HCT116 (cell line): ENCODE data around the gene SHISAL2B. TPM values are rescaled to one million over a fixed set of nuclear protein-coding genes. Genes with fewer than 3 reads are reported as not detected.

Experiments
- ATAC-seq: fragments of 200-7000 bp; cut with Tn5 transposase; 2 replicates; pipeline ENCODE4 v1.9.1; 2020; ENCODE audit warnings: mild to moderate bottlenecking, moderate library complexity
- BruUV-seq: library from RNA; stranded (reverse); fragments of 400-500 nt; replicated peaks from 2 replicates; lab custom pipeline; 2021; lab: Mats Ljungman, UMichigan
- CTCF ChIA-PET: fragments of 300-600 bp; sonication (Branson Sonifier 250); formaldehyde crosslinking; loops from one replicate; lab custom pipeline; 2021; ENCODE audit warnings: antibody characterized with exemption; lab: Charles Lee
- POLR2A ChIA-PET: fragments of 300-600, 350-600 bp; sonication (Branson Sonifier 250); formaldehyde crosslinking; loops from one replicate; lab custom pipeline; 2021; ENCODE audit warnings: antibody characterized with exemption; lab: Charles Lee
- RAD21 ChIA-PET, 2 experiments: fragments of 300-600 bp; sonication (Branson Sonifier 250); formaldehyde crosslinking; loops; one replicate each; lab custom pipeline; 2023; ENCODE audit warnings: low total read pairs in 2 of 2; ENCODE audit not compliant: uncharacterized antibody in 2 of 2, unreplicated experiment in 2 of 2, low non-redundant PET in 1 of 2; lab: Charles Lee
- DNase-seq: peaks from one replicate; pipeline ENCODE4 v3.0.0-alpha.2; 2010; ENCODE audit warnings: low read depth, low spot score
- H2AFZ ChIP-seq: fragments of 200-600 bp; shearing (Covaris generic), sonication (generic); 2 replicates; pipeline ENCODE4 v1.6.1; 2017; ENCODE audit warnings: low read depth, mixed run types, mixed read lengths, antibody characterized with exemption, low read length; ENCODE audit not compliant: poor library complexity, severe bottlenecking
- H3K27ac ChIP-seq: 2 replicates; pipeline ENCODE4 v1.5.1; 2012; ENCODE audit warnings: low read depth, low read length
- H3K27me3 ChIP-seq: fragments of 200-600 bp; sonication (generic); 2 replicates; pipeline ENCODE4 v1.6.1; 2016; ENCODE audit warnings: mixed run types, low read length, mixed read lengths; ENCODE audit not compliant: insufficient read depth
- H3K36me3 ChIP-seq, 2 experiments: fragments of 200-500 bp in 1 of 2; fragments of 200-600 bp in 1 of 2; sonication (Bioruptor generic) in 1 of 2; sonication (generic) in 1 of 2; 2 replicates each; pipeline versions ENCODE4 v1.5.1 to v1.6.1; 2014 to 2016; ENCODE audit warnings: low read length in 2 of 2, inconsistent platforms in 1 of 2, mixed read lengths in 1 of 2, mixed run types in 1 of 2; ENCODE audit not compliant: insufficient read depth in 2 of 2, control insufficient read depth in 1 of 2
- H3K4me1 ChIP-seq, 2 experiments: fragments of 200-600 bp in 1 of 2; sonication (generic) in 1 of 2; 2 replicates each; pipeline versions ENCODE4 v1.5.1 to v1.6.1; 2012 to 2017; ENCODE audit warnings: low read length in 2 of 2, inconsistent platforms in 1 of 2, mild to moderate bottlenecking in 1 of 2, mixed read lengths in 1 of 2, mixed run types in 1 of 2, moderate library complexity in 1 of 2; ENCODE audit not compliant: insufficient read depth in 2 of 2, control insufficient read depth in 1 of 2
- H3K4me2 ChIP-seq: fragments of 200-600 bp; sonication (generic); 2 replicates; pipeline ENCODE4 v1.6.1; 2017; ENCODE audit warnings: mixed run types, low read length, mixed read lengths
- H3K4me3 ChIP-seq, 2 experiments: fragments of 200-600 bp in 1 of 2; sonication (generic) in 1 of 2; replicated peaks in 1 of 2; 2 replicates each; pipeline ENCODE4 v1.5.1; 2011 to 2016; ENCODE audit warnings: low read length in 2 of 2, control low read depth in 1 of 2, low read depth in 1 of 2, mild to moderate bottlenecking in 1 of 2, mixed read lengths in 1 of 2, mixed run types in 1 of 2
- H3K79me2 ChIP-seq: fragments of 200-600 bp; sonication (generic); 2 replicates; pipeline ENCODE4 v1.6.1; 2017; ENCODE audit warnings: mild to moderate bottlenecking, mixed run types, low read length, moderate library complexity, mixed read lengths; ENCODE audit not compliant: insufficient read depth
- H3K9ac ChIP-seq: fragments of 200-600 bp; sonication (generic); 2 replicates; pipeline ENCODE4 v1.6.1; 2016; ENCODE audit warnings: low read length, mixed read lengths
- H3K9me2 ChIP-seq: fragments of 200-600 bp; sonication (generic), shearing (Covaris generic); 2 replicates; pipeline ENCODE4 v1.6.1; 2017; ENCODE audit warnings: mixed run types, mild to moderate bottlenecking, moderate library complexity; ENCODE audit not compliant: insufficient read depth
- H3K9me3 ChIP-seq, 2 experiments: fragments of 200-500 bp in 1 of 2; fragments of 200-600 bp in 1 of 2; sonication (Bioruptor generic) in 1 of 2; sonication (generic) in 1 of 2; 2 replicates each; pipeline ENCODE4 v1.6.1; 2014 to 2017; ENCODE audit warnings: low read length in 2 of 2, mixed read lengths in 2 of 2, inconsistent platforms in 1 of 2, low read depth in 1 of 2, mild to moderate bottlenecking in 1 of 2, mixed run types in 1 of 2, moderate library complexity in 1 of 2; ENCODE audit not compliant: control insufficient read depth in 1 of 2, insufficient read depth in 1 of 2
- H4K20me1 ChIP-seq: fragments of 200-600 bp; sonication (generic), shearing (Covaris generic); 2 replicates; pipeline ENCODE4 v1.6.1; 2017; ENCODE audit warnings: mixed run types, mild to moderate bottlenecking, moderate library complexity; ENCODE audit not compliant: insufficient read depth
- POLR2AphosphoS5 ChIP-seq: IDR thresholded peaks from 2 replicates; pipeline ENCODE4 v1.6.1; 2011; ENCODE audit warnings: mild to moderate bottlenecking, low read depth, low read length, moderate library complexity
- SRF ChIP-seq: IDR thresholded peaks from 2 replicates; pipeline ENCODE4 v1.6.1; 2012; ENCODE audit warnings: low read depth
- intact Hi-C: fragments of 100-400 bp; cut with micrococcal nuclease; formaldehyde crosslinking; loops from 2 replicates; pipeline ENCODE4 v1.10.0; 2022
- total RNA-seq: library from RNA; stranded (reverse); gene quantifications from one replicate; pipeline ENCODE4 v1.2.1, GENCODE V29; 2021; ENCODE audit not compliant: unreplicated experiment
- TF ChIP-seq, protein P1 (sequence below): IDR thresholded peaks from 2 replicates; pipeline ENCODE4 v1.6.1; 2012

SHISAL2B gene
- total RNA-seq, 1 experiment from 2014 or later = not detected

GRCh38 chr5:64667068-64667467 is 23.2 kb upstream of the SHISAL2B start:
- CTCF ChIA-PET = no interaction called here
- no TSS peak for BruUV-seq
- intact Hi-C loops = no loop called here
- no peaks in the 10 kb centered on the region for H3K27me3 ChIP-seq
- no peak for DNase-seq
- H3K27ac ChIP-seq = no peak overlapping the region
- H3K9ac ChIP-seq = no peak overlapping the region
- no peaks in the 10 kb centered on the region for H4K20me1 ChIP-seq
- H3K4me1 ChIP-seq = peaks cover 3 to 14% of the 10 kb centered on the region in 2 experiments; a peak in 3 of 4 replicates
- no peak overlapping the region for H3K4me2 ChIP-seq
- TF ChIP-seq POLR2AphosphoS5 = no peak
- TF ChIP-seq SRF = no peak
- TF ChIP-seq, all 23 proteins: peak for 0
- RAD21 ChIA-PET = no interaction called here
- no peak overlapping the region for H2AFZ ChIP-seq
- POLR2A ChIA-PET = no interaction called here
- H3K9me3 ChIP-seq = no peaks in the 10 kb centered on the region
- no peak overlapping the region for H3K4me3 ChIP-seq
- no peaks in the 10 kb centered on the region for H3K79me2 ChIP-seq
- ATAC-seq = no peak
- 0 out of 2 replicates have a peak, but pooled peaks cover 2% of the 10 kb centered on the region for H3K9me2 ChIP-seq
- no peaks in the 10 kb centered on the region for H3K36me3 ChIP-seq

GRCh38 chr5:64670277-64670676 is 20.0 kb upstream of the SHISAL2B start:
- DNase-seq (no peak), ATAC-seq (no peak)
- intact Hi-C loops = no loop called here
- Histone ChIP-seq H3K4me1 (no peaks in the 10 kb centered on the region), H3K9ac (no peak overlapping the region), H3K4me3 (no peak overlapping the region), H3K79me2 (no peaks in the 10 kb centered on the region), H3K36me3 (no peaks in the 10 kb centered on the region), H3K9me3 (no peaks in the 10 kb centered on the region), H3K4me2 (no peak overlapping the region), H2AFZ (no peak overlapping the region), H4K20me1 (no peaks in the 10 kb centered on the region), H3K9me2 (no peaks in the 10 kb centered on the region), H3K27ac (no peak overlapping the region), H3K27me3 (no peaks in the 10 kb centered on the region)
- ChIA-PET CTCF (no interaction called here), RAD21 (no interaction called here), POLR2A (no interaction called here)
- TF ChIP-seq SRF = no peak
- TF ChIP-seq, protein P1, sequence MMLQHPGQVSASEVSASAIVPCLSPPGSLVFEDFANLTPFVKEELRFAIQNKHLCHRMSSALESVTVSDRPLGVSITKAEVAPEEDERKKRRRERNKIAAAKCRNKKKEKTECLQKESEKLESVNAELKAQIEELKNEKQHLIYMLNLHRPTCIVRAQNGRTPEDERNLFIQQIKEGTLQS = no peak
- BruUV-seq = no TSS peak
